Neural cell (in vitro differentiated cells): ENCODE measurements around the gene SNCAIP. TPM values are rescaled to one million over a fixed set of nuclear protein-coding genes. Genes with fewer than 3 reads are reported as not detected.

Experiments used
- H2AFZ ChIP-seq: fragments of 200-600, 300-800 bp; sonication (generic), shearing (Covaris generic); 2 replicates; pipeline ENCODE4 v1.6.0; 2014; ENCODE audit warnings: low read depth, mild to moderate bottlenecking, antibody characterized with exemption, low read length, moderate library complexity
- H3F3A ChIP-seq: fragments of 200-600 bp; shearing (Covaris generic); 2 replicates; pipeline ENCODE4 v1.6.1; 2016; ENCODE audit warnings: mild to moderate bottlenecking, moderate library complexity, mixed read lengths, antibody characterized with exemption, low read length; ENCODE audit not compliant: insufficient read depth, poor library complexity, severe bottlenecking
- H3K27ac ChIP-seq: fragments of 200-600, 300-800 bp; sonication (generic), shearing (Covaris generic); 2 replicates; pipeline ENCODE4 v1.5.1; 2014; ENCODE audit warnings: mild to moderate bottlenecking, low read length, moderate library complexity
- H3K27me3 ChIP-seq: fragments of 300-800, 200-600 bp; sonication (generic), shearing (Covaris generic); 2 replicates; pipeline ENCODE4 v1.6.0; 2014; ENCODE audit warnings: mild to moderate bottlenecking, low read depth, low read length, moderate library complexity; ENCODE audit not compliant: insufficient read depth
- H3K36me3 ChIP-seq: fragments of 300-800, 200-600 bp; sonication (generic), shearing (Covaris generic); 2 replicates; pipeline ENCODE4 v1.5.1; 2014; ENCODE audit warnings: mild to moderate bottlenecking, antibody characterized with exemption, low read length, moderate library complexity; ENCODE audit not compliant: insufficient read depth
- H3K4me2 ChIP-seq: fragments of 300-800, 200-600 bp; sonication (generic), shearing (Covaris generic); 2 replicates; pipeline ENCODE4 v1.6.0; 2014; ENCODE audit warnings: mild to moderate bottlenecking, low read length
- H3K4me3 ChIP-seq: fragments of 300-800, 200-600 bp; sonication (generic), shearing (Covaris generic); 2 replicates; pipeline ENCODE4 v1.5.1; 2014; ENCODE audit warnings: mild to moderate bottlenecking, low read length, moderate library complexity
- H3K79me2 ChIP-seq: fragments of 200-600 bp; shearing (Covaris generic); replicated peaks from 2 replicates; pipeline ENCODE4 v1.6.0; 2014; ENCODE audit warnings: mild to moderate bottlenecking, low read length, moderate library complexity; ENCODE audit not compliant: insufficient read depth
- H3K9ac ChIP-seq: fragments of 300-800, 200-600 bp; sonication (generic), shearing (Covaris generic); 2 replicates; pipeline ENCODE4 v1.6.1; 2016; ENCODE audit warnings: mild to moderate bottlenecking, low read length, mixed read lengths
- H3K9me2 ChIP-seq: fragments of 200-600 bp; shearing (Covaris generic); 2 replicates; pipeline ENCODE4 v1.6.1; 2016; ENCODE audit warnings: mild to moderate bottlenecking, low read length, mixed read lengths; ENCODE audit not compliant: insufficient read depth
- H3K9me3 ChIP-seq: fragments of 200-600, 300-800 bp; sonication (generic), shearing (Covaris generic); 2 replicates; pipeline ENCODE4 v1.6.1; 2016; ENCODE audit warnings: mild to moderate bottlenecking, mixed run types, low read length, moderate library complexity, mixed read lengths
- H4K20me1 ChIP-seq: fragments of 200-600 bp; shearing (Covaris generic); 2 replicates; pipeline ENCODE4 v1.6.1; 2016; ENCODE audit warnings: mild to moderate bottlenecking, mixed run types; ENCODE audit not compliant: insufficient read depth
- EP300 ChIP-seq: fragments of 450-650 bp; conservative IDR thresholded peaks from 2 replicates; pipeline ENCODE4 v1.6.1; 2014; ENCODE audit warnings: antibody characterized with exemption, mild to moderate bottlenecking, moderate library complexity; ENCODE audit not compliant: poor library complexity, severe bottlenecking
- EZH2 ChIP-seq: fragments of 200-600, 300-800 bp; shearing (Covaris generic), sonication (generic); IDR thresholded peaks from 2 replicates; pipeline ENCODE4 v1.6.1; 2014; ENCODE audit warnings: antibody characterized with exemption, low read length, borderline replicate concordance, mild to moderate bottlenecking; ENCODE audit not compliant: insufficient read depth, poor library complexity, severe bottlenecking
- MXI1 ChIP-seq: fragments of 450-650 bp; conservative IDR thresholded peaks from 2 replicates; pipeline ENCODE4 v1.6.1; 2014; ENCODE audit warnings: antibody characterized with exemption, mild to moderate bottlenecking; ENCODE audit not compliant: poor library complexity, severe bottlenecking
- POLR2AphosphoS5 ChIP-seq: IDR thresholded peaks from 2 replicates; pipeline ENCODE4 v1.6.1; 2012
- RAD21 ChIP-seq: fragments of 450-650 bp; conservative IDR thresholded peaks from 2 replicates; pipeline ENCODE4 v1.6.1; 2014; ENCODE audit warnings: antibody characterized with exemption, mild to moderate bottlenecking, moderate library complexity
- REST ChIP-seq: IDR thresholded peaks from 2 replicates; pipeline ENCODE4 v1.6.1; 2012; ENCODE audit warnings: borderline replicate concordance
- SMC3 ChIP-seq: fragments of 450-650 bp; conservative IDR thresholded peaks from 2 replicates; pipeline ENCODE4 v1.6.1; 2014; ENCODE audit warnings: antibody characterized with exemption, mild to moderate bottlenecking, moderate library complexity; ENCODE audit not compliant: poor library complexity
- TAF1 ChIP-seq: IDR thresholded peaks from 2 replicates; pipeline ENCODE4 v1.6.1; 2012; ENCODE audit warnings: low read depth
- polyA plus RNA-seq: library from polyadenylated mRNA; depleted of rRNA; stranded (reverse); fragments of >200 nt; gene quantifications from 2 replicates; pipeline ENCODE4 v1.2.3, GENCODE V29; 2014
- TF ChIP-seq, protein P1 (sequence below): fragments of 450-650 bp; IDR thresholded peaks from 2 replicates; pipeline ENCODE4 v1.5.1; 2014; ENCODE audit warnings: antibody characterized with exemption, mild to moderate bottlenecking, moderate library complexity; ENCODE audit not compliant: poor library complexity, severe bottlenecking

The SNCAIP gene
- polyA plus RNA-seq, 1 donor from 2014 or later: 25.6 TPM

- no peak overlapping the region for H2AFZ ChIP-seq
- H3K4me2 ChIP-seq: no peak overlapping the region
- H3F3A ChIP-seq: no peaks in the 10 kb centered on the region
- H4K20me1 ChIP-seq: no peaks in the 10 kb centered on the region
- no peaks in the 10 kb centered on the region for H3K79me2 ChIP-seq
- TF ChIP-seq SMC3: no peak
- H3K36me3 ChIP-seq: peaks cover 29% of the 10 kb centered on the region
- no peaks in the 10 kb centered on the region for H3K27me3 ChIP-seq
- H3K9me2 ChIP-seq: no peaks in the 10 kb centered on the region
- H3K9me3 ChIP-seq: no peaks in the 10 kb centered on the region
- H3K27ac ChIP-seq: no peak overlapping the region
- H3K9ac ChIP-seq: no peak overlapping the region
- H3K4me3 ChIP-seq: no peak overlapping the region
Measured at GRCh38 chr5:122436615-122437014, 124.6 kb downstream of the SNCAIP start.

DNA sequence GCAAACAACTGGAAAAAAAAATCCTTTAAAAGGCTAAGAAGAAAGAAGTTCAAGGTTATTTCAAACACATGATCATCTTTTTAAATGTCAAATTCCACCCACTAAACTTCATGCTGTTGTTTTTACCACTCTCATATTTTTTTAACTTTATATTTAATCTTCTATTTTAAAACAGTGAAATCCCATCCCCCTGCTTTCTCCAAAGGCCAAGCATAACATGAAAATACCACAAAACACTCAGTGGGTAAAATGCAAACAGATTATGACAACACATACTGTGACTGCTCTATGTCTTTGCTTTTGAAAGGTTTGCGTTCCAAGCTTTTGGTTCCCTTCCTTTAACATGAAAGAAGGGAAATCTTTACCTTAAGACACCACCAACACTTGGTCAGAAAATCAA, 127.6 kb downstream of the SNCAIP start:
- Histone ChIP-seq H3K4me2 (no peak overlapping the region), H3K36me3 (peaks cover 35% of the 10 kb centered on the region), H4K20me1 (no peaks in the 10 kb centered on the region), H3K4me3 (no peak overlapping the region), H3K27ac (no peak overlapping the region), H3F3A (no peaks in the 10 kb centered on the region), H3K9me3 (no peaks in the 10 kb centered on the region), H3K9ac (no peak overlapping the region), H2AFZ (no peak overlapping the region), H3K27me3 (no peaks in the 10 kb centered on the region), H3K79me2 (no peaks in the 10 kb centered on the region), H3K9me2 (no peaks in the 10 kb centered on the region)
- TF ChIP-seq TAF1: no peak
- no peak for TF ChIP-seq RAD21
- no peak for TF ChIP-seq MXI1
- TF ChIP-seq, protein P1, sequence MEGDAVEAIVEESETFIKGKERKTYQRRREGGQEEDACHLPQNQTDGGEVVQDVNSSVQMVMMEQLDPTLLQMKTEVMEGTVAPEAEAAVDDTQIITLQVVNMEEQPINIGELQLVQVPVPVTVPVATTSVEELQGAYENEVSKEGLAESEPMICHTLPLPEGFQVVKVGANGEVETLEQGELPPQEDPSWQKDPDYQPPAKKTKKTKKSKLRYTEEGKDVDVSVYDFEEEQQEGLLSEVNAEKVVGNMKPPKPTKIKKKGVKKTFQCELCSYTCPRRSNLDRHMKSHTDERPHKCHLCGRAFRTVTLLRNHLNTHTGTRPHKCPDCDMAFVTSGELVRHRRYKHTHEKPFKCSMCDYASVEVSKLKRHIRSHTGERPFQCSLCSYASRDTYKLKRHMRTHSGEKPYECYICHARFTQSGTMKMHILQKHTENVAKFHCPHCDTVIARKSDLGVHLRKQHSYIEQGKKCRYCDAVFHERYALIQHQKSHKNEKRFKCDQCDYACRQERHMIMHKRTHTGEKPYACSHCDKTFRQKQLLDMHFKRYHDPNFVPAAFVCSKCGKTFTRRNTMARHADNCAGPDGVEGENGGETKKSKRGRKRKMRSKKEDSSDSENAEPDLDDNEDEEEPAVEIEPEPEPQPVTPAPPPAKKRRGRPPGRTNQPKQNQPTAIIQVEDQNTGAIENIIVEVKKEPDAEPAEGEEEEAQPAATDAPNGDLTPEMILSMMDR: no peak
- TF ChIP-seq POLR2AphosphoS5: no peak
- no peak for TF ChIP-seq EP300
- TF ChIP-seq EZH2: no peak
- TF ChIP-seq SMC3: no peak
- no peak for TF ChIP-seq REST

DNA sequence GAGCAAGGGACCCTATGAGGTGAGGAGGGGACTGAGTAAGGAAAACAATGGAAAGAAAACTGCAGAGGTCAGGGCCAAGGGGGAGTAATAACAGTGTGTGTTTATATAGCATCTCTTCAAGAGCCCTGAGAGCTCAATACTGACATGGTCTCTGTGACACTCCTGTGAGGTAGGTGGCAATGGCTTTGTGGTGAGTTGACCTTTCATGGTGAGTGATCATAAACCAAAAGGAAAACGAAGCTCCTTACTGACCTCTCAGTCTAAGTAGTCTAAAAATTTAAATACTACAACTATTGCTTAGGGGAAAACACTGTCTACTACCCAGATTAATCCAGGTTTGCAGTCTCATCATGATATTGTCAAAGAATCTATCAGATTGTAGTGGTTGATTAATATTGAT, 130.9 kb downstream of the SNCAIP start:
- no peaks in the 10 kb centered on the region for H3K27me3 ChIP-seq
- H3K9ac ChIP-seq: no peak overlapping the region
- H3K36me3 ChIP-seq: peaks cover 44% of the 10 kb centered on the region
- H4K20me1 ChIP-seq: no peaks in the 10 kb centered on the region
- TF ChIP-seq TAF1 (no peak), RAD21 (no peak), SMC3 (no peak), EP300 (no peak), POLR2AphosphoS5 (no peak), REST (no peak), MXI1 (no peak), EZH2 (no peak)
- TF ChIP-seq, protein P1: no peak
- H2AFZ ChIP-seq: no peak overlapping the region
- no peak overlapping the region for H3K27ac ChIP-seq
- no peaks in the 10 kb centered on the region for H3F3A ChIP-seq
- no peak overlapping the region for H3K4me3 ChIP-seq
- H3K79me2 ChIP-seq: no peaks in the 10 kb centered on the region
- no peak overlapping the region for H3K4me2 ChIP-seq
- no peaks in the 10 kb centered on the region for H3K9me2 ChIP-seq
- no peaks in the 10 kb centered on the region for H3K9me3 ChIP-seq
